ENCODE results near the gene VPS26A. TPM values are rescaled to one million over a fixed set of nuclear protein-coding genes. Genes with fewer than 3 reads are reported as not detected.

The VPS26A gene
- total RNA-seq, 1 donor from 2014 or later, result 61.6 TPM

DNA sequence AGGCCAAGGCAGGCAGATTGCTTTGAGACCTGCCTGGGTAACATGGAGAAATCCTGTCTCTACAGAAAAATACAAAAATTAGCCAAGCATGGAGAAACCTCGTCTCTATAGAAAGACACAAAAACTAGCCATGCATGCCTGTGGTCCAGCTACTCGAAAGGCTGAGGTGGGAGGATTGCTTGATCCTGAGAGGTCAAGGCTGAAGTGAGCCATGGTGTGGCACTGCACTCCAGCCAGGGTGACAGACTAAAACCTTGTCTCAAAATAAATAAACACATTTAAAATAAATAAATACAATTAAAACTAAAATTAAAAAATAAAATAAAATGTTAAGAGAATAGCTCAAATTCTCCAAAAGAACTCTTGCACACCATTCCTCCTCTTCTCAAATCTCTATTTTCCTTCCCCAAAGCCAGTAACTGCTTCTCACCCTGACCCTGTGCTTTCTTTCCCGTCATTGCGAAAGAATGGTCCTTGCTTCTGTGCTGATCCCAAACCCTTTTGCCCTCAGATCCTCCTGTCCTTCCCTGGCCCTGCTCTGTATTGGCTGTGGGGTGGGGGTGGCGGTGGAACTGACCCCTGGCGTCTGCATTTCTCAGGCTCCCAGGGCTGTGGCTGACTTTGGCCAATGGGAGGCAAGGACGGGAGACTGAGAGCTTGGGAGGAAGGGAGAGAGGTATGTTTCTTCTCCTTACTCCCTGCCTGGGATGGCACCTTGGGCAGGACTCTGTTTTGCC, 23.7 kb upstream of the VPS26A start:
- Mint-ChIP-seq H3K9me3 (ENCODE audit: unreplicated experiment) (no peaks in the 10 kb centered on the region), H3K4me3 (ENCODE audit: unreplicated experiment) (no peak overlapping the region), H3K36me3 (ENCODE audit: low read depth, unreplicated experiment) (no peaks in the 10 kb centered on the region), H3K4me1 (ENCODE audit: low read depth, unreplicated experiment) (peaks cover 7% of the 10 kb centered on the region), H3K27ac (ENCODE audit: unreplicated experiment) (no peak overlapping the region), H3K27me3 (ENCODE audit: low read depth, unreplicated experiment) (peaks cover 3% of the 10 kb centered on the region)
- peaks cover 7% of the 10 kb centered on the region for H3K4me1 ChIP-seq (ENCODE audit: insufficient read depth, low read length)
- H3K9ac ChIP-seq (ENCODE audit: low read length), result no peak overlapping the region
- no peaks in the 10 kb centered on the region for H3K27me3 ChIP-seq (ENCODE audit: insufficient read depth, low read length)
- no peaks in the 10 kb centered on the region for H4K20me1 ChIP-seq (ENCODE audit: insufficient read depth, low read length)
- no peak for FAIRE-seq
- TF ChIP-seq EZH2 (IDR thresholded peaks at IDR 0.05; ENCODE audit: insufficient read depth, low read length), result no peak
- H3K27ac ChIP-seq (ENCODE audit: low read depth, low read length), result no peak overlapping the region
- peaks cover 24% of the 10 kb centered on the region for H3K79me2 ChIP-seq (ENCODE audit: insufficient read depth, low read length)
- no peak overlapping the region for H3K4me2 ChIP-seq (ENCODE audit: low read length)
- H3K9me3 ChIP-seq (ENCODE audit: insufficient read depth, low read depth, low read length), result no peaks in the 10 kb centered on the region
- H2AFZ ChIP-seq (ENCODE audit: low read depth, low read length), result no peak overlapping the region
- no peak overlapping the region for H3K4me3 ChIP-seq (ENCODE audit: insufficient read depth, low read depth, low read length)
- no peak for DNase-seq (ENCODE audit: low read depth)
- no peaks in the 10 kb centered on the region for H3K36me3 ChIP-seq (ENCODE audit: insufficient read depth, low read length)

DNA sequence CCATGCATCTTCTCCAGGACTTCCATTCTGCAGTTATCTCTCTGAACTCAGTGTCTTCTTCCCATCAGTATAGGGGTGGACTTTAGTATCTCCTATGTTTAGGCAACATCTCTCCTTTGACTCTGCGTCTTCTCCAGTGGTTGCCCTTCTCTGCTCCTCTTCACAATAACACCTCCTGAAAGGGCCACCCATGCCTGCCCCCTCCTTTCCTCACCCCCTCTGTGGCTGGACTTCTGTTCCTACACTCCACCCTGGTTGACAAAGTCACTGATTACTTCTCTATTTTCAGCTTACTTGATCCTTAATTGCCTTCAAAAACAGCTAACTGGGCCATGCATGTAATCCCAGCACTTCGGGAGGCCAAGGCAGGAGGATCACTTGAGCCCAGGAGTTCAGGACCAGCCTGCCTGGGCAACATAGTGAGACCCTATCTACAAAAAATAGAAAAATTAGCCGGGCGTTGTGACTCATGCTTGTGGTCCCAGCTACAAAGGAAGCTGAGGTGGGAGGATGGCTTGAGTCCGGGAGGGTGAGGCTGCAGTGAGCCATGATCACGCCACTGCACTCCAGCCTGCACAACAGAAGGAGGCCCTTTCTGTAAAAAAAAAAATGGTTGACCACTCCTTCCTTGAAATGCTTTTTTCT, 22.4 kb upstream of the VPS26A start:
- FAIRE-seq (no peak), DNase-seq (ENCODE audit: low read depth) (peak; percentile 53)
- Histone ChIP-seq H4K20me1 (ENCODE audit: insufficient read depth, low read length) (no peaks in the 10 kb centered on the region), H3K36me3 (ENCODE audit: insufficient read depth, low read length) (no peaks in the 10 kb centered on the region), H3K4me2 (ENCODE audit: low read length) (peak overlapping the region; percentile 32), H3K27me3 (ENCODE audit: insufficient read depth, low read length) (no peaks in the 10 kb centered on the region), H3K4me1 (ENCODE audit: insufficient read depth, low read length) (peaks cover 7% of the 10 kb centered on the region), H2AFZ (ENCODE audit: low read depth, low read length) (peak overlapping the region; percentile 6), H3K79me2 (ENCODE audit: insufficient read depth, low read length) (peaks cover 14% of the 10 kb centered on the region), H3K27ac (ENCODE audit: low read depth, low read length) (no peak overlapping the region), H3K4me3 (ENCODE audit: insufficient read depth, low read depth, low read length) (no peak overlapping the region), H3K9ac (ENCODE audit: low read length) (no peak overlapping the region), H3K9me3 (ENCODE audit: insufficient read depth, low read depth, low read length) (no peaks in the 10 kb centered on the region)
- TF ChIP-seq EZH2 (IDR thresholded peaks at IDR 0.05; ENCODE audit: insufficient read depth, low read length), result no peak
- TF ChIP-seq, protein P1, sequence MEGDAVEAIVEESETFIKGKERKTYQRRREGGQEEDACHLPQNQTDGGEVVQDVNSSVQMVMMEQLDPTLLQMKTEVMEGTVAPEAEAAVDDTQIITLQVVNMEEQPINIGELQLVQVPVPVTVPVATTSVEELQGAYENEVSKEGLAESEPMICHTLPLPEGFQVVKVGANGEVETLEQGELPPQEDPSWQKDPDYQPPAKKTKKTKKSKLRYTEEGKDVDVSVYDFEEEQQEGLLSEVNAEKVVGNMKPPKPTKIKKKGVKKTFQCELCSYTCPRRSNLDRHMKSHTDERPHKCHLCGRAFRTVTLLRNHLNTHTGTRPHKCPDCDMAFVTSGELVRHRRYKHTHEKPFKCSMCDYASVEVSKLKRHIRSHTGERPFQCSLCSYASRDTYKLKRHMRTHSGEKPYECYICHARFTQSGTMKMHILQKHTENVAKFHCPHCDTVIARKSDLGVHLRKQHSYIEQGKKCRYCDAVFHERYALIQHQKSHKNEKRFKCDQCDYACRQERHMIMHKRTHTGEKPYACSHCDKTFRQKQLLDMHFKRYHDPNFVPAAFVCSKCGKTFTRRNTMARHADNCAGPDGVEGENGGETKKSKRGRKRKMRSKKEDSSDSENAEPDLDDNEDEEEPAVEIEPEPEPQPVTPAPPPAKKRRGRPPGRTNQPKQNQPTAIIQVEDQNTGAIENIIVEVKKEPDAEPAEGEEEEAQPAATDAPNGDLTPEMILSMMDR (IDR thresholded peaks at IDR 0.05; ENCODE audit: insufficient read depth, low read depth, low read length), result no peak
- Mint-ChIP-seq H3K27ac (ENCODE audit: unreplicated experiment) (no peak overlapping the region), H3K27me3 (ENCODE audit: low read depth, unreplicated experiment) (peaks cover 3% of the 10 kb centered on the region), H3K9me3 (ENCODE audit: unreplicated experiment) (no peaks in the 10 kb centered on the region), H3K4me1 (ENCODE audit: low read depth, unreplicated experiment) (peaks cover 7% of the 10 kb centered on the region), H3K4me3 (ENCODE audit: unreplicated experiment) (no peak overlapping the region), H3K36me3 (ENCODE audit: low read depth, unreplicated experiment) (no peaks in the 10 kb centered on the region)

DNA sequence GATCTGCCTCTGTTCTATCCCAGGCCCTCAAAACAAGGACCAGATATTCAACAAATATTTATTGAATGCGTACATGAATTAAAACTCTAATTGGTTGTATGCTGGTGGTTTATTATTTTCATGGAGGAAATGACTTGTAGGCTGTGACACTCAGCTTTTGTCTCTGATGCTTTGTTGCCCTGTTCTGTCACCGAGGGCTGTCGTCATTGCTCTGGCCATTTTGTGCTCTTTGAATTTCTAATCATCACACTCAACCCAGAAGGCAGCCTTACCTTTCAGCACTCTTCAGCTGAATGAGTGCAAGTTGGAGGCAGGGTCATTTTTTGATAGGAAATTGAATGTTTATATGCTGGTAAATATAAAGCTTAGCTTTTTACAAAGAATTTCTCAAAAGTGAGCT, 21.5 kb upstream of the VPS26A start:
- peak overlapping the region; percentile 32 for H3K4me2 ChIP-seq (ENCODE audit: low read length)
- no peak overlapping the region for H2AFZ ChIP-seq (ENCODE audit: low read depth, low read length)
- FAIRE-seq (no peak), DNase-seq (ENCODE audit: low read depth) (no peak)
- Mint-ChIP-seq H3K4me1 (ENCODE audit: low read depth, unreplicated experiment) (peaks cover 7% of the 10 kb centered on the region), H3K27me3 (ENCODE audit: low read depth, unreplicated experiment) (peaks cover 7% of the 10 kb centered on the region), H3K9me3 (ENCODE audit: unreplicated experiment) (no peaks in the 10 kb centered on the region), H3K27ac (ENCODE audit: unreplicated experiment) (no peak overlapping the region), H3K36me3 (ENCODE audit: low read depth, unreplicated experiment) (no peaks in the 10 kb centered on the region), H3K4me3 (ENCODE audit: unreplicated experiment) (peak overlapping the region; percentile 51)
- H3K79me2 ChIP-seq (ENCODE audit: insufficient read depth, low read length), result peaks cover 10% of the 10 kb centered on the region
- H4K20me1 ChIP-seq (ENCODE audit: insufficient read depth, low read length), result no peaks in the 10 kb centered on the region
- no peaks in the 10 kb centered on the region for H3K9me3 ChIP-seq (ENCODE audit: insufficient read depth, low read depth, low read length)
- H3K36me3 ChIP-seq (ENCODE audit: insufficient read depth, low read length), result no peaks in the 10 kb centered on the region
- H3K4me1 ChIP-seq (ENCODE audit: insufficient read depth, low read length), result peaks cover 7% of the 10 kb centered on the region
- H3K9ac ChIP-seq (ENCODE audit: low read length), result no peak overlapping the region
- no peak overlapping the region for H3K27ac ChIP-seq (ENCODE audit: low read depth, low read length)
- no peak for TF ChIP-seq EZH2 (IDR thresholded peaks at IDR 0.05; ENCODE audit: insufficient read depth, low read length)
- TF ChIP-seq, protein P1 (IDR thresholded peaks at IDR 0.05; ENCODE audit: insufficient read depth, low read depth, low read length), result no peak
- no peaks in the 10 kb centered on the region for H3K27me3 ChIP-seq (ENCODE audit: insufficient read depth, low read length)
- no peak overlapping the region for H3K4me3 ChIP-seq (ENCODE audit: insufficient read depth, low read depth, low read length)
